ENCODE data around the gene ATP6V0A1. TPM values are rescaled to one million over a fixed set of nuclear protein-coding genes. Genes with fewer than 3 reads are reported as not detected.
"Not testable (repeated sequence)": the region's sequence is repeated elsewhere in the genome, so short reads cannot be mapped to it uniquely, and the experiment has no call there.

ATP6V0A1 gene
- total and polyA plus RNA-seq, 7 donors = 41.1 to 116 (median 62.7) TPM

DNA sequence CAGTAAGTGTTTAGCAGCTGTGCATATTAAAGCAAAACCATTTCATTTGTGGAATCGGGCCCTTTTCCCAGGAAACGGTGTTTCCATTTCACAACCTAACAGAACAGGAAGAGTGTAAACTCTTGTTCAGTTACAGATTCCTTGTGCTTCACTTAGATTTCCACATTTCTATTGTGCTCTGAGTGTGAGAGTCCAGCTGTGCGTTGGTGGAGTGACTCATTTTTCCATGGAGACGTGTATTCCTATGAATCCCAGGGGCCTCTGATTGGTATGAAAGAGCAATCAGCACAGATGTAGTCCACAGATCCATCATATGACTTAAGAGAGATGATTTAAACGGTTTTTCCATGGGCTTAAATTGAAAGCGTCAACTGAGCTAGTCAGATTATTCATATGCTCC lies 22.3 kb upstream of the ATP6V0A1 start:
- 31 to 38% (median 38%) methylated on average over 6 of the region's 6 CpGs for WGBS, 3 donors
- intact Hi-C loops (cut with DNase I) = no loop called here
- H3K27ac ChIP-seq = peak overlapping the region; percentile 72

GRCh38 chr17:42438600-42439567 lies 19.8 kb upstream of the ATP6V0A1 start:
- Histone ChIP-seq H3K27me3 (ENCODE audit: insufficient read depth in 3 of 3, low read length in 2 of 3) (no peaks in the 10 kb centered on the region), H3K36me3 (ENCODE audit: insufficient read depth in 1 of 2, low read depth in 1 of 2) (no peaks in the 10 kb centered on the region), H3K9me3 (no peaks in the 10 kb centered on the region), H3K27ac (no peak overlapping the region), H3K4me1 (peaks cover 12% of the 10 kb centered on the region), H3K4me3 (no peak overlapping the region)
- 92 to 93% (median 92%) methylated on average over 9 of the region's 9 CpGs for WGBS, 3 donors
- peak; percentile 23 for TF ChIP-seq CTCF (IDR thresholded peaks at IDR 0.05)
- DNase-seq (no peak), ATAC-seq (no peak)
- intact Hi-C loops (cut with DNase I) = no loop called here

More for the DNA sequence above, 22.3 kb upstream of the ATP6V0A1 start:
- no peak overlapping the region for H3K4me3 ChIP-seq
- peak in 1 of 2 donors; percentile 46 for DNase-seq
- ATAC-seq = peak; percentile 77 to 92 (median 84)
- H3K27me3 ChIP-seq (ENCODE audit: insufficient read depth in 3 of 3, low read length in 2 of 3) = no peaks in the 10 kb centered on the region
- no peaks in the 10 kb centered on the region for H3K36me3 ChIP-seq (ENCODE audit: insufficient read depth in 1 of 2, low read depth in 1 of 2)
- H3K9me3 ChIP-seq = no peaks in the 10 kb centered on the region
- TF ChIP-seq CTCF (IDR thresholded peaks at IDR 0.05) = no peak
- peaks cover 8% of the 10 kb centered on the region for H3K4me1 ChIP-seq

- Histone ChIP-seq H3K4me3 (no peak overlapping the region), H3K4me1 (peaks cover 8% of the 10 kb centered on the region), H3K9me3 (no peaks in the 10 kb centered on the region), H3K36me3 (ENCODE audit: insufficient read depth in 1 of 2, low read depth in 1 of 2) (no peaks in the 10 kb centered on the region), H3K27me3 (ENCODE audit: insufficient read depth in 3 of 3, low read length in 2 of 3) (no peaks in the 10 kb centered on the region), H3K27ac (no peak overlapping the region)
- intact Hi-C loops (cut with DNase I) = no loop called here
- DNase-seq = no peak
- no peak for TF ChIP-seq CTCF (IDR thresholded peaks at IDR 0.05)
- no peak for ATAC-seq
- 48 to 64% (median 51%) methylated on average over 7 of the region's 7 CpGs for WGBS, 3 donors
Observed at GRCh38 chr17:42441371-42442195, 17.1 kb upstream of the ATP6V0A1 start.

DNA sequence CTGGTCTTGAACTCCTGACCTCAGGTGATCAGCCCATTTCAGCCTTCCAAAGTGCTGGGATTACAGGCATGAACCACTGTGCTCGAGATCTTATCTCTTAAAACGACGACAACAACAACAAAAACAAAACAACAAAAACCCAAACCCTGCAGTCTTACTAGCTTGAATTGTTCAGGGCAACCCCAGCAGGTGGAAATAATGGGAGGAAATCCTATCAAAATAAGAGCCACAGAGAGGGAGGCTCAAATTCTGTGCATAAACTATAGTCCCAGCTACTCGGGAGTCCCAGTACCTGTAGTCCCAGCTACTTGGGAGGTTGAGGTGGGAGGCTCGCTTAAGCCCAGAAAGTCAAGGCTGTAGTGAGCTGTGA lies 16.5 kb upstream of the ATP6V0A1 start:
- no peaks in the 10 kb centered on the region for H3K27me3 ChIP-seq (ENCODE audit: insufficient read depth in 3 of 3, low read length in 2 of 3)
- DNase-seq (no peak), ATAC-seq (peak in 1 of 4 donors; percentile 19)
- intact Hi-C loops (cut with DNase I) = no loop called here
- no peaks in the 10 kb centered on the region for H3K9me3 ChIP-seq
- peaks cover 8% of the 10 kb centered on the region for H3K4me1 ChIP-seq
- no peak for TF ChIP-seq CTCF (IDR thresholded peaks at IDR 0.05)
- no peak overlapping the region for H3K4me3 ChIP-seq
- 28 to 48% (median 29%) methylated on average over 5 of the region's 5 CpGs for WGBS, 3 donors
- H3K27ac ChIP-seq = no peak overlapping the region
- no peaks in the 10 kb centered on the region for H3K36me3 ChIP-seq (ENCODE audit: insufficient read depth in 1 of 2, low read depth in 1 of 2)

DNA sequence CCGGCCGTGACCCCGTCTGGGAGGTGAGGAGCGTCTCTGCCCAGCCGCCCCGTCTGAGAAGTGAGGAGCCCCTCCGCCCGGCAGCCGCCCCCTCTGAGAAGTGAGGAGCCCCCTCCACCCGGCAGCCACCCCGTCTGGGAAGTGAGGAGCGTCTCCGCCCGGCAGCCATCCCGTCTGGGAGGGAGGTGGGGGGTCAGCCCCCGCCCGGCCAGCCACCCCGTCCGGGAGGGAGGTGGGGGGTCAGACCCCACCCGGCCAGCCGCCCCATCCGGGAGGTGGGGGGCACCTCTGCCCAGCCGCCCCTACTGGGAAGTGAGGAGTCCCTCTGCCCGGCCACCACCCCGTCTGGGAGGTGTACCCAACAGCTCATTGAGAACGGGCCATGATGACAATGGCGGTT lies 9.5 kb upstream of the ATP6V0A1 start:
- H3K36me3 ChIP-seq (ENCODE audit: insufficient read depth in 1 of 2, low read depth in 1 of 2); H3K9me3 ChIP-seq; H3K27ac ChIP-seq; intact Hi-C loops (cut with DNase I); ATAC-seq; H3K27me3 ChIP-seq (ENCODE audit: insufficient read depth in 3 of 3, low read length in 2 of 3); DNase-seq; H3K4me3 ChIP-seq; H3K4me1 ChIP-seq: not testable (repeated sequence)
- WGBS, 3 donors = 91 to 95% (median 93%) methylated on average over 9 to 22 of the region's 27 CpGs

GRCh38 chr17:42449838-42450237 lies 8.8 kb upstream of the ATP6V0A1 start:
- DNase-seq; H3K4me1 ChIP-seq; H3K9me3 ChIP-seq; H3K27me3 ChIP-seq (ENCODE audit: insufficient read depth in 3 of 3, low read length in 2 of 3); H3K36me3 ChIP-seq (ENCODE audit: insufficient read depth in 1 of 2, low read depth in 1 of 2); intact Hi-C loops (cut with DNase I); H3K27ac ChIP-seq; ATAC-seq; H3K4me3 ChIP-seq: not testable (repeated sequence)
- WGBS, 3 donors = no CpG with 5 or more reads among the region's 2 CpGs

DNA sequence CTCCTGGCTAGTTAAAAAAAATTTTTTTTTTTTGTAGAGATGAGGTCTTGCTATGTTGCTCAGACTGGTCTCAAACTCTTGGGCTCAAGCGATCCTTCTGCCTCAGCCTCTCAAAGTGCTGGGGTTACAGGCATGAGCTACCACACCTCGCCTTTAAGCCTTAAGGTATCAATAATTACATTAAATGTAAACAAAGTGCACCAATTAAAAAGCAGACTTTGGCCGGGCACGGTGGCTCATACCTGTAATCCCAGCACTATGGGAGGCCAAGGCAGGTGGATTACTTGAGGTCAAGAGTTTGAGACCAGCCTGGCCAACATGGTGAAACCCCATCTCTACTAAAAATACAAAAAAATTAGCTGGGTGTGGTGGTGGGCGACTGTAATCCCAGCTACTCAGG lies 7.4 kb upstream of the ATP6V0A1 start:
- DNase-seq; ATAC-seq; H3K36me3 ChIP-seq (ENCODE audit: insufficient read depth in 1 of 2, low read depth in 1 of 2); H3K27me3 ChIP-seq (ENCODE audit: insufficient read depth in 3 of 3, low read length in 2 of 3); intact Hi-C loops (cut with DNase I); H3K4me1 ChIP-seq; H3K9me3 ChIP-seq; H3K4me3 ChIP-seq; H3K27ac ChIP-seq: not testable (repeated sequence)
- 86 to 95% (median 89%) methylated on average over 5 of the region's 5 CpGs for whole genome bisulfite sequencing, 3 donors

All from psoas muscle (tissue), 8 donors.